SK-N-SH (cell line): ENCODE measurements around the gene FSIP1. TPM values are rescaled to one million over a fixed set of nuclear protein-coding genes. Genes with fewer than 3 reads are reported as not detected.

Experiments used
- CTCF ChIA-PET: fragments of 300-600, 350-600 bp; formaldehyde crosslinking; extraction: SDS; loops from one replicate; lab custom pipeline; 2021; lab: Yijun Ruan, JAX
- POLR2A ChIA-PET: fragments of 350-600 bp; sonication (Branson Sonifier 250); formaldehyde crosslinking; extraction: SDS; loops from one replicate; lab custom pipeline; 2020; ENCODE audit warnings: antibody characterized with exemption, inconsistent platforms; lab: Yijun Ruan, JAX
- DNase-seq: peaks from one replicate; pipeline ENCODE4 v3.0.0; 2012
- H2AFZ ChIP-seq: fragments of 200-600 bp; sonication (generic); 2 replicates; pipeline ENCODE4 v1.8.1; 2016; ENCODE audit warnings: antibody characterized with exemption, mild to moderate bottlenecking, low read depth
- H3F3A ChIP-seq: fragments of 200-600 bp; sonication (generic); replicated peaks from 2 replicates; pipeline ENCODE3; 2016; ENCODE audit warnings: antibody characterized with exemption, mild to moderate bottlenecking; ENCODE audit not compliant: insufficient read depth
- H3K27ac ChIP-seq, 2 experiments: fragments of 200-500 bp in 1 of 2; fragments of 200-600 bp in 1 of 2; sonication (Bioruptor generic) in 1 of 2; sonication (generic), shearing (Covaris generic) in 1 of 2; 2 replicates each; pipeline versions ENCODE4 v1.5.1 to v1.6.1; 2014 to 2016; ENCODE audit warnings: low read depth in 2 of 2, inconsistent platforms in 1 of 2, low read length in 1 of 2, mild to moderate bottlenecking in 1 of 2, mixed read lengths in 1 of 2
- H3K27me3 ChIP-seq: fragments of 200-600 bp; sonication (generic), shearing (Covaris generic); 2 replicates; pipeline ENCODE4 v1.6.1; 2016; ENCODE audit warnings: mixed run types; ENCODE audit not compliant: insufficient read depth
- H3K36me3 ChIP-seq, 2 experiments: fragments of 200-500 bp in 1 of 2; fragments of 200-600 bp in 1 of 2; sonication (Bioruptor generic) in 1 of 2; sonication (generic) in 1 of 2; replicated peaks in 1 of 2; 2 replicates each; pipeline versions ENCODE3 to v1.5.1; 2014 to 2016; ENCODE audit warnings: low read length in 1 of 2, mild to moderate bottlenecking in 1 of 2; ENCODE audit not compliant: insufficient read depth in 2 of 2, control insufficient read depth in 1 of 2
- H3K4me1 ChIP-seq, 2 experiments: fragments of 200-500 bp in 1 of 2; fragments of 200-600 bp in 1 of 2; sonication (Bioruptor generic) in 1 of 2; sonication (generic), shearing (Covaris generic) in 1 of 2; 2 replicates each; pipeline versions ENCODE4 v1.5.1 to v1.6.1; 2014 to 2016; ENCODE audit warnings: low read depth in 1 of 2, low read length in 1 of 2, mixed run types in 1 of 2; ENCODE audit not compliant: insufficient read depth in 2 of 2, control insufficient read depth in 1 of 2
- H3K4me2 ChIP-seq: fragments of 200-600 bp; sonication (generic), shearing (Covaris generic); 2 replicates; pipeline ENCODE4 v1.6.1; 2017; ENCODE audit warnings: mixed run types
- H3K4me3 ChIP-seq, 2 experiments: fragments of 200-500 bp in 1 of 2; fragments of 200-600 bp in 1 of 2; sonication (Bioruptor generic) in 1 of 2; sonication (generic), shearing (Covaris generic) in 1 of 2; 2 replicates each; pipeline versions ENCODE4 v1.5.1 to v1.8.1; 2014 to 2016; ENCODE audit warnings: low read depth in 2 of 2, inconsistent platforms in 1 of 2, low read length in 1 of 2, mild to moderate bottlenecking in 1 of 2, mixed read lengths in 1 of 2, moderate library complexity in 1 of 2
- H3K79me2 ChIP-seq: fragments of 200-600 bp; sonication (generic); 2 replicates; pipeline ENCODE4 v1.8.1; 2017; ENCODE audit warnings: mild to moderate bottlenecking; ENCODE audit not compliant: insufficient read depth
- H3K9ac ChIP-seq: fragments of 200-600 bp; sonication (generic); 2 replicates; pipeline ENCODE4 v1.6.1; 2017; ENCODE audit warnings: mixed run types
- H3K9me2 ChIP-seq: fragments of 200-600 bp; sonication (generic); 2 replicates; pipeline ENCODE4 v1.6.1; 2017; ENCODE audit warnings: mixed run types
- H3K9me3 ChIP-seq: fragments of 200-600 bp; sonication (generic); 2 replicates; pipeline ENCODE4 v1.6.1; 2017; ENCODE audit warnings: mixed run types, mild to moderate bottlenecking, moderate library complexity
- H4K20me1 ChIP-seq: fragments of 200-600 bp; sonication (generic); 2 replicates; pipeline ENCODE4 v1.6.1; 2017; ENCODE audit warnings: mild to moderate bottlenecking, mixed run types; ENCODE audit not compliant: insufficient read depth
- CTCF ChIP-seq: fragments of 200-600 bp; sonication (generic); IDR thresholded peaks from 2 replicates; pipeline ENCODE4 v1.6.1; 2017; ENCODE audit warnings: antibody characterized with exemption, mild to moderate bottlenecking, moderate library complexity
- ELF1 ChIP-seq: IDR thresholded peaks from 2 replicates; pipeline ENCODE4 v1.4.0; 2012
- EP300 ChIP-seq, 2 experiments: IDR thresholded peaks; 2 replicates each; pipeline versions ENCODE4 v1.4.0 to v1.6.1; 2012; ENCODE audit warnings: borderline replicate concordance in 1 of 2, low read depth in 1 of 2, low read length in 1 of 2
- IRF3 ChIP-seq: fragments of 150-350 bp; IDR thresholded peaks from 2 replicates; pipeline ENCODE4 v1.6.1; 2016; ENCODE audit warnings: mild to moderate bottlenecking, low read depth, low read length
- JUND ChIP-seq: IDR thresholded peaks from 2 replicates; pipeline ENCODE4 v1.4.0; 2012
- NRF1 ChIP-seq: IDR thresholded peaks from 2 replicates; pipeline ENCODE4 v1.6.1; 2012; ENCODE audit warnings: low read depth, mild to moderate bottlenecking, low read length
- PBX3 ChIP-seq: IDR thresholded peaks from 2 replicates; pipeline ENCODE4; 2012
- POLR2AphosphoS5 ChIP-seq: IDR thresholded peaks from 2 replicates; pipeline ENCODE4 v1.6.1; 2012; ENCODE audit warnings: low read depth, low read length
- REST ChIP-seq: IDR thresholded peaks from 2 replicates; pipeline ENCODE4 v1.6.1; 2012; ENCODE audit warnings: mild to moderate bottlenecking, low read depth, low read length, moderate library complexity
- SIN3A ChIP-seq: IDR thresholded peaks from 2 replicates; pipeline ENCODE4 v1.6.1; 2012; ENCODE audit warnings: low read depth, mild to moderate bottlenecking, low read length, moderate library complexity, borderline replicate concordance
- SMC3 ChIP-seq: IDR thresholded peaks from 2 replicates; pipeline ENCODE4 v1.6.1; 2012; ENCODE audit warnings: low read depth, low read length, improper control_type of control experiment
- USF2 ChIP-seq: fragments of 150-350 bp; IDR thresholded peaks from 2 replicates; pipeline ENCODE4 v1.6.1; 2017; ENCODE audit warnings: antibody characterized with exemption, low read length, low read depth, borderline replicate concordance
- WGBS: methylation state at CpG from one replicate; pipeline ENCODE4 v1.1.6; 2017; ENCODE audit warnings: low lambda C conversion rate; 5-methylcytosine and 5-hydroxymethylcytosine counted together
- polyA plus RNA-seq, 3 experiments: library from polyadenylated mRNA; depleted of rRNA; stranded (reverse); fragments of >200 nt; gene quantifications; 2 replicates each; pipeline ENCODE4 v1.2.3, GENCODE V29; 2012

The FSIP1 gene
- polyA plus RNA-seq, 1 of the 3 experiments (the other 2 are of a cell fraction): 0.43 TPM

- no peak for TF ChIP-seq REST
- TF ChIP-seq SIN3A: no peak
- TF ChIP-seq POLR2AphosphoS5: no peak
- TF ChIP-seq IRF3: no peak
- TF ChIP-seq USF2: no peak
- no peak for TF ChIP-seq NRF1
- no peak for TF ChIP-seq JUND
- no peak for TF ChIP-seq CTCF
- TF ChIP-seq PBX3: no peak
Measured at GRCh38 chr15:39645138-39645975, 137.3 kb downstream of the FSIP1 start (continued).

GRCh38 chr15:39644136-39644535, 138.5 kb downstream of the FSIP1 start:
- no peaks in the 10 kb centered on the region for H4K20me1 ChIP-seq
- no peak overlapping the region for H3K4me3 ChIP-seq
- H3K79me2 ChIP-seq: no peaks in the 10 kb centered on the region
- TF ChIP-seq SIN3A (no peak), SMC3 (no peak), ELF1 (no peak), EP300 (IDR thresholded peaks at IDR 0.05; ENCODE audit: borderline replicate concordance in 1 of 2, low read depth in 1 of 2, low read length in 1 of 2) (no peak)
- POLR2A ChIA-PET: no interaction called here
- no peaks in the 10 kb centered on the region for H3K27me3 ChIP-seq
- CTCF ChIA-PET: interaction anchor here (1.3 kb wide), 1 partner anchor 112 kb away, joined by 4 read pairs; no protein-coding TSS in a partner anchor
- peaks cover 23% of the 10 kb centered on the region for H3F3A ChIP-seq
- DNase-seq: no peak
- no peak overlapping the region for H3K27ac ChIP-seq
- no peaks in the 10 kb centered on the region for H3K9me2 ChIP-seq
- WGBS: 93% methylated on average over 13 of the region's 13 CpGs
- H3K4me2 ChIP-seq: no peak overlapping the region
- H2AFZ ChIP-seq: no peak overlapping the region
- H3K9me3 ChIP-seq: no peaks in the 10 kb centered on the region
- H3K9ac ChIP-seq: no peak overlapping the region
- no peaks in the 10 kb centered on the region for H3K36me3 ChIP-seq
- H3K4me1 ChIP-seq: peaks cover 9 to 27% of the 10 kb centered on the region in 2 experiments
